NCI-H510A (cell line): ENCODE measurements around the gene PCGF3.

Experiments used
- DNase-seq: peaks from one replicate; lab custom pipeline; 2025; lab: John Stamatoyannopoulos, UW

Gene PCGF3

DNA sequence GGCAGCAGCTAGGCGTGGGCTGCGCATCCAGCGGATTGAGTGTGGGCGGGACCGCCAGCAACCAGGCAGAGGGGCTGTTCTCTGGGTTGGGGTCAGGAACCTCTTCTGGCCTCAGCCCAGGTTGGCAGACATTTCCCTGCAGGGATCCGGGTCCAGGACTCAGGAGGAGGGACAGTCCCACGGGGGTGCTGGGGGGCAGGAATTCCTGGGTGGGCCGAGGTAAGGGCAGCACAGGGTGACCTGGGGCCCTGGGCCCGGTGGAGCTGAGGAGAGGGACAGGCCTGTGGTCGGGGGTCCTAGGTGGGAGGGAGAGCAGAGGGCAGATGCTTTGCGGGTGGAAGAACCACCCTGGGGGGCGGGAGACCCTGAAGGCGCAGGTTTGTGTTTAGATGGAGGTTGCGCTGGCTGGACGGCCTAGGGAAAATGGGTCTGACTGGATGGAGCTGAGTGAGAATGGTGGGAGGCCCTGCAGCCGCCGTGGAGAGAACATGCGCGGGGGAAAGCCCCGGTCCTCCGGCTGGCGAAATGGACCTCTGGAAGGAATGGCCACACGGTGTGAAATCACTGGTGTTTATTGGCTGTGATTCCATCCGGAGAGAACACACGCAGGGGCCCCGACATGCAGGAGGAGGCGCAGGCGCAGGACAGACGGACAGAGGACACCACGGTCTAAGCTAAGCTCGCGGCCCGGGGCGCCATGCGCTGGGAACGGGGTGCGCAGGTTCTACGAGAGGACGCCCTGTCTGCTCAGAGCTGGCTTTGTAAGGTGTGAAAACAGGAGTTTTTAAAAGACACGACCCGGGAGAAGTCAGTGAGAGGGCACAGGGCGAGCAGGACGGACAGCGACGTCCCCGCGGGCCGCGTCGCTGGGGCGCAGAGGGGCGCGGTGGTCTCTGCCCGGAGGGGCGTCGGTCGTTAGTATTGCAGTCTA is 79.0 kb downstream of the PCGF3 start:
- no peak for DNase-seq

DNA sequence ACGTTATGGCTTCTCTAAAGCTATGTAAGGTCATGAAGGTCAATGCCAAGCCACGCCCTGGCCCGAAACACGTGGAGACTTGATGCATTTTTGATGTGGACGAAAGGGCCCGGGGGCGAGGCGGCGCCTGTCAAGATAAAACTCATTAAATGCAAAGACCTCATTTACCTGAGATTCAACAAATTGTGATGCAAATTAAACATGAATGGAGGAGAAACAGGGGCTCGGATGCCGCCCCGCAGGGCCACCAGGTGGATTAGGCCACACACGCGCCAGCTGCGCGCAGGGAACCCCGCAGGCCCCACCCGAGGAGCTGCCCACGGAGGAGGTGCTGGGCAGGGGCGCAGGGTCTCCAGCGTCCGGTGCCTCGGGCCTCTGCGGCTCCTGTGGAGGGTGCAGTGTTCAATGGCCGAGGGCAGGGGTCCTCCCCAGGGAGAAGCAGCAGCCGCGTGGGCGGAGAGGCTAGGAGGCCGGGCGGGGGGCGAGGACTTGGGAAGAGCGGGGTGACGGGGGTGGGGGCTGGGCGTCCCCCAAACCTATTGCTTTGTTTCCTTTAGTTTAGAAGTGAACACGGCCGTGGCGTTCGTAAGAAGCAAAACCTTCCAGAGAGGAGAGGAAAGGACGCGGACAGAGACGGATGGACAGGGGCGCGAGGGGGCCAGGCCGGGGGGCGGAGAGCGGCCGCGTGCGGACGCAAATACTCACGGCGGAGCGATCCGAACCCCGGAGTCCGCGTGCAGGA is 79.9 kb downstream of the PCGF3 start:
- DNase-seq = no peak

DNA sequence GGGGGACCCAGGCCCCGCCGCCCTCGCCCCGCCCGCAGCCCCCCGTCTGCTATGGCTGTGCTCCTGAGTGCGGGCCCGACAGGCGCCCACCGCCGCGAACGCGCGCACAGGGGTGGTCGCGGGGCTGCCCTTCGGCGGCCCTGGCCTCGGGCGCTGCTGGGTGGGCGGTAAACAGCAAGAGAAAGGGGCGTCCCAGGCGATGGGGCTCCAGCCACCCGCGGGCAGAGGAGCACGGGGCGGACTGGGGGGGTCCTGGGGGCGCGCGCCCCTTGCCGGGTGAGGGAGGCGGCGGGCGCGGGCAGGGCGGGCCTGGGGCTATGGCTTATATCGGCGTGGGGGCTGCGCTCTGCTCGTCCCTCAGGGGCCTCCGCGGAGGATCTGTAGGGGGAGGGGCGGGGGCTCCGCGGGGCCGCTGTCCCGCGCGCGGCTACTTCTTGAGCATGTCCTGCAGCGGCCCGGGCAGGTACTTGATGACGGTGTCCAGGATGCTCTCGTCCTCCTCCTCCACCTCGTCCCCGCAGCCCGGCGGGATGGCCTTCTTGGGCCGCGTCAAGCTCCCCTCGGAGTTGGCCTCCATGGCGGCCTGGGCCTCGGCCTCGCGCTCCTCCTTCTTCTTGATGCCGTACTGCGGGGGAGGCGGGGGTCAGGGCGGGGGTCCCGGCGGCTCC is 80.6 kb downstream of the PCGF3 start:
- DNase-seq = no peak

DNA sequence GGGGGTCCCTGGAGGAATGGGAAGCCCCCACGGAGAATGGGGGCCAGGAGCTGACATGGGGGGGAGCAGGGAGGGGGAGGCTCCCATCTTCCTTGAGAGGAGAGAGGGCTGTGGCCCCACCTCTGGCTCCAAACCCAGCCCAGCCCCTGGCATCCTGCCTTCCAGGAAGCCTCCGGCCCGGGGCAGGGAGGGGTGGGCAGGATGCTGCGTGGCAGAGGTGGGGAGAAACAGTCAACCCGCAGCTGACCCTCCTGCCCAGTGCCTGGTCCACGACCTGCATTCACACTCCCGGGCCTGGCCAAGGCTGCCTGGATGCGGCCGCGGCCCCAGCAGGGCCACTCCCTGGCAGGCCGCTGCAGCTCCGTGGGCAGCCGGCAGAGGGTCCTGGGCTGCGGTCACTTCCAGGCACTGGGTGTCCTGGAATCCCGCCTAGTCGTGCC is 81.2 kb downstream of the PCGF3 start:
- DNase-seq = no peak

DNA sequence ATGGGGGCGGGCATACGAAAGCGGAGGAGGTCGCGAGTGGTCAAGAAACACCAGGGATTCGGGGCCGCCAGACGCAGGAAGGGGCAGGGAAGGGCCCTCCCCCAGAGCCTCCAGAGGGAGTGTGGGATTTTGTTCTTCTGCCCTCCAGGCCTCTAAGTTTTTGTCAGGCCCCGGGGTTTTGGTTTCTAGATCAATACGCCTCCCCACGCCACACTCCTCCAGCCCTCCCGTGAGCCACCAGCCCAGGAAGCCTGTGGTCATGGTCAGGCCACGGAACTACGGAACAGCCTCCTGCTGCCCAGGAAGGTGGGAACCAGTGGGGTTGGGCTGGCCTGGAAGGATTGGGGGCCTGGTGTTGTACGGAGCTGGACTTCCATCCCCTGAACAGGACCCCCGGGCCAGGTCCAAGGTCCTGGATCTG is 81.9 kb downstream of the PCGF3 start:
- DNase-seq = no peak

DNA sequence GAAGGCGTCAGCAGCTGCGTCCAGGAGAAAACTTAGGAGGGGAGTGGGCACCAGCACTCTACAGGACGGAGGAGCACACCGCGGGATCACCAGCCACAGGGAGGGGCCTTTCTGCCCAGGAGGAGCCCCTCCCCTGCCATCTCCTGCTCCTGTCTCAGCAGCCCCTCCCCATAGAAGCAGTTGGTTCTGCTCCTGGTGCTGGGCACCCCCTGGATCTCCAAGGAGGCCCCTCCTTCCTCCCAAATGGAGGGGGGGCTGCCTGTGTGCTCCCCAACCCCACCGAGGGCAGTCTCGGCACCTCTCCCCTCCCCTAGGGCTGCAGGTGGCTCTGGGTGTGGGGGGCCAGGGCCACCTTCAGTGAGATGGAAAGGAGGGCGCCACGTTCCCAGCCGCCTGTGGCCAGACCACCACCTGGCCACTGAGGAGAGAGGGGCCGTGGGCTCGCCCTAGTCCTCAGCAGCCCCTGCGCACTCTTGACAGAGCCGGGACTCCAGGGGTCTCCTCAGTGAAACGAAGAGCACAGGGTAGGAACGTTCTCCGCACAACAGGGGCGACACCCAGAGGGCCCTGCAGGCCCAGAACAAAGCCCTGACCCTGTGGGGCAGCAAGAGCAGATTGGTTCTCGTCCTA is 82.5 kb downstream of the PCGF3 start:
- DNase-seq = no peak

DNA sequence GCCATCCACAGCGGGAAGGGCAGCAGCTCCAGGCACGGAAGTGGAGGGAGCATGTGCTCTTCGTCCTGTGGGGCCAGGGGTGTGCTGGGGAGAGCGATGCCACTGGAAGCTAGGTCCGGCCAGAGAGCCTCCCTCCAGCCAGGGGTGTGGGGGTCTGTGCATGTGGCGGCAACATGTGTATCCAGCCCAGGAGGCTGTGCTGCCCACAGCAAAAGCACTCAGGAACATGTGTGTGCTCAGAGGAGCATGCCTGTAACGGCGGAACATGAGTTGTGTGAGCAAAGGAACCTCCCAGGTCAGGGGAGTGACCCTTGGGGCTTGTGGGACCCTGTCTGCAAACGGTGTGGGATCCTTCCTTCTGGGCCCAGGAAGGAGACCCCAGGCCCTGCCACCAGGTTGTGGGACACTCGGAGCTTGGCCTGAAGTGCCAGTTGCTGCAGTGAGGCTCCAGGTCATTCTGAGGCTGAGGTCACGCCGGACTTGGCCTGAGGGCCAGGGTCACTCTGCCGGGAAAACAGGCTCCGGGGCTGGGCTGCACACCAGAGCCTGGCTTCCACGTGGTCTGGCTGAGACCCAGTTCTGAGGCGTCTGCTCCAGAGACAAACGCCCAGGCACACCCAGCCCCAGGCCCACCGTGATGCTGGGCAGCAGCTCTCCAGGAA is 83.1 kb downstream of the PCGF3 start:
- DNase-seq = no peak

DNA sequence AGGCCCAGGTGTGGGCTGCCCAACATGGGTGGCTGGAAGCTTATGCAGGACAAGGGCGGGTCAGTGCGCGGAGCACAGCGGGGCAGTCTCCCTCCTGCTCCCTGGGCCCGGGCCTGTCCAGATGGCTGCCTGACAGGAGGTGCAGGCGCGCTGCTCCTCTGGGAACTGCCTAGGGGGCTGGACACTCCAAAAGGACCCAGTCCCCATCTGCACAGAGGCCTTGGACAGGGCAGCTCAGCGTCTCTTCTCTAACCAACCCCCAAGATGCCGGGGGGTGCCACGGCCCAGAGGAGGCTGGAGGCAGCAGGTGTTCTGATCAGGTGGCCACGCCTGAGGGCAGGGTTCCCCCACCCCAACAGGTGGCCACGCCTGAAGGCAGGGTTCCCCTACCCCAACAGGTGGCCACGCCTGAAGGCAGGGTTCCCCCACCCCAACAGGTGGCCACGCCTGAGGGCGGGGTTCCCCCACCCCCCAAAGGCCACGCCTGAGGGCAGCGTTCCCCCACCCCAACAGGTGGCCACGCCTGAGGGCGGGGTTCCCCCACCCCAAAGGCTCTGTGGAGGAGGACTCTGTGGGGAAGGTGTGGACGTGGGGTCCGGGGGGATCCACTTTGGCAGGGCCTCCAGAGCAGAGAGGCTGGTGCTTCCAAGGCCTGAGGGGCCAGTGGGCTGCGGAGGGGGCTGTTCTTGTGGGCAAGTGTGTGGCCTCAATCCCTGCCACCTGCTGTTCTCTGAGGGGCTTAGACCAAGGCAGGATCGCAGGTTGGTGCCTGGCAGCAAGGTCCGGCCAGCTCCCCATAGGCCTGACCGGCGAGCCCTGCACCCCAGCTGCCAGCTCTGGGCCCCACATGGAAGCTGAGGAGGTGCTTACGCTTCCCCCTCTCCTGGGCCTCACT is 84.2 kb downstream of the PCGF3 start:
- no peak for DNase-seq

DNA sequence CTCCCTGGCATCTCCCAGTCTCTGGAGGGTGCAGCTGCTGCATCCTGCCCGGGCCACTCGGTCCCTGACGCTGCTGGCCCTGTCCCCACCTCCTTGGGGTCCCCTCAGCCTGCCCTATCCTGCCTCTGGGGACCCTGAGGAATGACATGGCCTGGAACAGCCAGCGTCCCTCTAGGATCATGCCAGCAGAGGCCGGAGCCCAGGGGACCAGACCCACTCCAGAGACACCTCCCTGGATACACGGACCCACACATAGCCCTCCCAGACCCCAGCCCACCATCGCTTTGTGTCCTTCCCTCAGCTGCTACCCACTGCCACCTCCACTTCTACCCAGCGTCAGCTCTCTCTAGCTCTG is 84.8 kb downstream of the PCGF3 start:
- no peak for DNase-seq

DNA sequence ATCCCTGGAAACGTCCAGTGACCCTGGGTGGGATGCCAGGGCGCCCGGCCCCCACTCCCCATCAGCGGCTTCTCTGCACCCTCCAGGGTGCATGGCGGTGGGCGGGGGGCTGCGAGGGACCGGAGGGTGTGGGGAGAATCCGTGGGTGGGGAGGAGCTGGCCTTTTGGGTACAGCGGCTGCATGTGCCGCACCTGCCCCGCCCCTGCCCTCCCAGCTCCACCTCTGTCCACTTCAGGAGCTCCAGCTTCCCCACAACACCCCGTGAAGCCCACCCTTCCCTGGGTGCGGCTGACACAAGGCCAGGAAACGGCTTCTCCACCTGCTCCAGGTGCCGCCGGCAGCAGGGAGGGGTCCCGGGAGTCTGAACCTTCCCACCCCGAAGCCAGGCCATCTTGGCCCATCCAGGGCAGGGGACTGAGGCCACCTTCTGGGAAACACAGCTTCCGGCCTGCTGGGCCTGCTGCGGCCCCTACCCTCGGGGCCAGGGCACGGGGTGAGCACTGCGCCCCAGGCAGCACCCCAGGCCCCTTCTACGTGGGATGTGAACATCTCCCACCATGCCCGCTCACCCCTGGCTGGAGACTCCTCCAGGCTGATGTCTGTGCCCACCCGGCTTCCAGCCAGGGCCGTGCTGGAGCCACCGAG is 85.7 kb downstream of the PCGF3 start:
- DNase-seq = no peak

DNA sequence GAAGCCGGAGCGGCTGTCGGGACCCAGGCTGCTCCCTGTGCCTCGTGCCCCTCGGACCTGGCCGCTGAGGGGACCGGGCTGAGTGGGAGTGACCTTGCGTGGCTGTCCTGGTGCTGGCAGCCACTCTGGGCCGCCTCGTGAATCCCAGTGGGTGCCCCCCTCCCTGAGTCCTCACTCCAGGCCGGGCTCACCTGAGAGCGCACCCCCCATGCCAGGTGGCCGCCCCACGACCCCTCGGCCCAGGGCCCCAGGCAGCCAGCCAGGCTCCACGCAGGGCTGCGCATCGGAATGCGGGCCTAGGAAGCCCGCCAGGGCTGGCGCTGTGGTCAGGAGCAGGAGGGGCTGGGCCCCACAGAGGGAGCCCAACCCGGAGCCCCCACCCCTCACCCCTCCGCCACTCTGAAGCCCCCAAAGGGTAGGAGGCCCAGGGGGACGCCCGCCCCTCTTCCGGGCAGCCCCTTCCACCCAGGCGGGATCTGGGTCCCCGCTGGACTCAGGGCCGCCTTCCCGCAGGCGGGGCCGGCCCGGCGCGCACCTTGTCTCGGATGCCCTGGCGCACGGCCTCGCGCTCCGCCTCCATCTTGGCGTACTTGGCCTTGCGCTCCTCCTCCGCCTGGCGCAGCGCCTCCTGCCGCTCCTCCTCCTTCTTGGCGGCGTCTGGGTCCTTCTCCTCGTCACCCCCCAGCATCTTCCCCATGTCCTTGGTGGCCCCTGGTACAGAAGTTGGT is 86.4 kb downstream of the PCGF3 start:
- no peak for DNase-seq

DNA sequence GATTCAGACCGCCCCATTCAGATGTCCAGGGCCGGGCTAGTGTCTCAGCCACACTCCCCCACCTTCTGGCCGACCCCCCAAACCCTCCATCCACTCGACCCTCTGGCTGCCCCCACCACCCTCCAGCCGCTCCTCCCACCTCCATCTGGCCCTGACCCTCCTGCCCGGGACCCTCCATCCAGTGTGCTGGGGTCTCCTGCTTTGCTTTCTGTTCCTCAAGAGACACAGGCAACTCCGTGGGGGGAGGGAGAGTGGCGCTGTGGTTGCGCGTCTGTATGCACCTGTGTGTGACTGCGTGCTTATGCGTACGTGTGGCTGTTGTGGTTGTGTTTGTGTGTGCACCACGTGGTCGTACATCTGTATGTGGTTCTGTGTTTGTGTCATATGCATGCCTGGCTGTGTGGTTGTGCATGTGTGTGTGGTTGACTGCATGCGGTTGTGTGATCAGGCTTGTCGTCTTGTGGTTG is 87.0 kb downstream of the PCGF3 start:
- DNase-seq = no peak

DNA sequence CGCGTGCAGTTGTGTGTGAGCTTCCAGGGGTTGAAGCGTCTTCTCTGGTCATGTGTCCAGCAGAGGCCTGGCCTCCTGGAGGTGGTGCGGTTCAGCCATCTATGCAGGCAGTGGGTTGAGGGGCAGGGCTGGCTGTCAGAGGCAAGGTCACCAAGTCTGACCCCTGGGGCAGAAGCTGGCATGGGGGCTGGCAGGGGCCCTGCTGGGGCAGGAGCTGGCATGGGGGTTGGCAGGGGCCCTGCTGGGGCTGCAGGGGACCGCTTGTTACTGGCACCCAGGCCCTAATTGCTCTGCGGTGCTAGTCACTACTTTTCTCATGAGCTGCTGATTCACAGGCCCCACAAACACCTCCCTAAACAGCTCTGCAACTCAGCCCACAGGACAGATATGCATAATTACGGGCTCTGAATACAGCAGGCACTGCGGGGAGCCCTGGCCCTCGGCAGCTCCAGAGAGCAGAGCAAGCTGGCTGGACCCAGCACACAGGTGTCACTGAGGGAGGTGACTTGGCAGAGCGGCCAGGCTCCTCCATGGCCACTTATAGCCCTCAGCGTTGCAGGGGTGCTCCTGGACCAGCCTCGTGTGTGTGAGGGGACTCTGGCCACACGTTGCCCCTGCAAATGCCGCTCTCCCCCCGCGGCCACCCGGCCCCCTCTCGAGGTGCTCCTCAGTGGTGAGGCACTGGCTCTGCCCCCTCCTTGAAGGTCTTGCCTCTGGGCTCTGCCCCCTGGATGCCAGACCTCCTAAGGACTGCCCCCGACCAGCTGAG is 87.6 kb downstream of the PCGF3 start:
- no peak for DNase-seq

DNA sequence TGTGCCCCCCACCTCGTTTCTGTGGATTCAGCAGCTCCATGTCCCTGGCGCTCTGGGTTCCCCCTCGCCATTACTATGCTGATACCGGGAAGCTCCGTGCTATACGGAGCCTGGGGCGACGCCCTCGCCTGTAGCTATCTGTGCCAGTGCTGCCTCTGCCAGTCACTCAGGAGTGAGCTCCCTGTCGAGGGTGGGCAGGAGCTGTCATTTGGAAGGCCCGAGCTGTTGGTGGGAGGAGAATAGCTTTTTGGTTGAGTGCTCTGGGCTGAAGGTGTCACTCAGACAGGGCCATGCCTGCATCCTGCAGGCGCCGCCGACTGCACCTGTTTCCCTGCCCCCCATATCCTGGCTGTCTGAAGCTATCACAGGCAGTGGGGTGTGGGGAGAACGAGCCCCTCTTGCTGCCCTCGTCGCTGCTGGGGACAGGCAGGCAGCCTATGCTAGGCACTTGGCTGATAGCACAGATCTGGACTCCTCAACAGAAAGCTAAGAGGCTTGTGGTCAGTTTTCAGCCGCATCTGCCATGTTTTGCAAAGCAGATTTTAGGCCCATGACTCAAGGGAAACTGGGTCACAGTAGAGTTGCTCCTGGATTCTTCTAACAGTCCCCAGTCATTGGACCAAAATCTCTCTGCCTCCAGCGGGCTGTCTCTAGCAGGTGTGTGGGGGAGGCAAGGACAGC is 88.4 kb downstream of the PCGF3 start:
- DNase-seq = no peak

DNA sequence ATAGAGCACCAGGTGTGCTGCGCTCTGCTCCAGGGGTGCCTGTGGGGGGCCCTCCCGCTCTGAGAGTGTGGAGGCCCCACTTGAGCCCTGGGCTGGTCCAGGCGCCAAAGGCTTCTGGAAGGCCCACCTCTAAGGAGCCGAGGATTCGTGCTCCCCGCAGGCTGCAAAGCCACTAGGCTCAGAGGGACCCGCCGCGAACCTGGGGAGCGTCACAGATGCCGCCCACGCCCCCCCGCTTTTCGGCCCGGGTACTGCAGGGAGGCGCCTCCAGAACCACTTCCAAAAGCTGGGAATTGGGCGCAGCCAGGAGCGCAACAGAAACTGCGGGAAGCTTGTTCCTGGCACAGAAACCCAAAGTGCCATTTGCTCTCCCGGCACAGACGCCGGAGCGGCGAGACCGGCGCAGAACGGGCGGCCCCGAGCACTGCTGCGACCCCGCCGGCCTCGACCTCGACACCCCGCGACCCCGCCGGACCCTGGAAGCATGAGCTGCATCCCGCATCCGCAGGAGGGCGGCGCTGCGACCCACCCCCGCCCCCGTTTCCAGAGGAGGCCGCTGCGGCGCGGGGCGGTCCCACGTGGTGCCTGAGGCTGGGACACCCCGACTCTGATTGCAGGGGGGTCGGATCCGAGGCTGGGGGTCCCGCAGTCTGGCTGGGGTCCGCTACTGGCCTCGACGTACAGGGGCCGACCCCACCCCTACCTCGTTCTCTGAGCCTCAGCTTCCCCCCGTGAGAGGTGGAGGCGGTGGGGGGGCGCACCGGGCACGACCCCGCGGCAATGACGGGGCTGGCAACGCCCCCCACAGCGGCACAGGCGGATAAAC is 89.5 kb downstream of the PCGF3 start:
- no peak for DNase-seq

DNA sequence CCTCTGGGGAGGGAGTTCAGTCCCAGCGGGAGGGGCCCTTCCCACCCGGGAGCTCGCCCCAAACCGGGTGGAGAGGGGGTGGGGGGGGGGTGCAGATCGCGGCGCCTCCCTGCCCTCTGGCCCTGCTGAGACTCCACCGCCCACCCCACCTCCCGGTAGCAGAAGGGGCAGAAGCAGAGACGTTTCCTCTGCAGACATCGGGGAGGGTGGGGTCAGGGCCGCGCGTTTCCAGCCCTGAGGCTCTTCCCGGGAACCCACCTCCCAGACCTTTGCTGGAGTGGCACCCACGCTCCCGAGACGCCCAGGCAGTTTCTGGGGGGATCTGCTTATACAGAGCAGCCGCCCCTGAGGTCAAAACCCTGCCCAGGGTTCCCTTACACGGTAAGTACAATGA is 90.1 kb downstream of the PCGF3 start:
- no peak for DNase-seq

DNA sequence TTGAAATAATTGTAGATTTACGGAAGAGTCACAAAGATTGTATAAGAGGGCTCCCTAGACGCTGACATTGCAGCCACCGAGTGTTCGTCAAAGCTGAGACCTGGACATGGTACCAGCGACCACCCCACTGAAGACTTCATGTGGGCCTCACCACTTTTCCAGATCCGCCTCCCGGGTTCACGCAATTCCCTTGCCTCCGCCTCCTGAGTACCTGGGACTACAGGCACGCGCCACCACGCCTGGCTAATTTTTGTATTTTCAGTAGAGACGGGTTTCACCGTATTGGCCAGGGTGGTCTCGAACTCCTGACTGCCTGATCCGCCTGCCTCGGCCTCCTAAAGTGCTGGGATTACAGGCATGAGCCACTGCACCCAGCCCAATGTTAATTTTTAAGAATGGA is 90.6 kb downstream of the PCGF3 start:
- no peak for DNase-seq
